PFSK-1 (cell line): Measurements from ENCODE around the gene PPOX.

Source experiments
- FOXP2 ChIP-seq: optimal IDR thresholded peaks from 2 replicates; pipeline ENCODE3; 2011; ENCODE audit warnings: borderline replicate concordance, control low read depth, inconsistent platforms; ENCODE audit not compliant: insufficient read depth; ENCODE audit errors: extremely low read length, extremely low read depth
- POLR2AphosphoS5 ChIP-seq: IDR thresholded peaks from 2 replicates; pipeline ENCODE4 v1.6.1; 2012; ENCODE audit warnings: low read depth, mild to moderate bottlenecking, control low read depth, low read length, moderate library complexity
- SIN3A ChIP-seq: IDR thresholded peaks from 2 replicates; pipeline ENCODE4 v1.6.1; 2012; ENCODE audit warnings: mild to moderate bottlenecking, low read length, moderate library complexity, borderline replicate concordance; ENCODE audit not compliant: insufficient read depth
- TAF1 ChIP-seq: IDR thresholded peaks from 2 replicates; pipeline ENCODE4 v1.6.1; 2012; ENCODE audit warnings: low read length, control low read depth, borderline replicate concordance; ENCODE audit not compliant: insufficient read depth
- TF ChIP-seq, protein P1 (sequence below), 2 experiments: IDR thresholded peaks; 2 replicates each; pipeline versions ENCODE4 v1.6.1 to v1.8.0; 2011 to 2012; ENCODE audit warnings: low read depth in 2 of 2, low read length in 2 of 2, control low read depth in 1 of 2, inconsistent platforms in 1 of 2, mild to moderate bottlenecking in 1 of 2, moderate library complexity in 1 of 2; ENCODE audit not compliant: insufficient read depth in 1 of 2

PPOX gene

DNA sequence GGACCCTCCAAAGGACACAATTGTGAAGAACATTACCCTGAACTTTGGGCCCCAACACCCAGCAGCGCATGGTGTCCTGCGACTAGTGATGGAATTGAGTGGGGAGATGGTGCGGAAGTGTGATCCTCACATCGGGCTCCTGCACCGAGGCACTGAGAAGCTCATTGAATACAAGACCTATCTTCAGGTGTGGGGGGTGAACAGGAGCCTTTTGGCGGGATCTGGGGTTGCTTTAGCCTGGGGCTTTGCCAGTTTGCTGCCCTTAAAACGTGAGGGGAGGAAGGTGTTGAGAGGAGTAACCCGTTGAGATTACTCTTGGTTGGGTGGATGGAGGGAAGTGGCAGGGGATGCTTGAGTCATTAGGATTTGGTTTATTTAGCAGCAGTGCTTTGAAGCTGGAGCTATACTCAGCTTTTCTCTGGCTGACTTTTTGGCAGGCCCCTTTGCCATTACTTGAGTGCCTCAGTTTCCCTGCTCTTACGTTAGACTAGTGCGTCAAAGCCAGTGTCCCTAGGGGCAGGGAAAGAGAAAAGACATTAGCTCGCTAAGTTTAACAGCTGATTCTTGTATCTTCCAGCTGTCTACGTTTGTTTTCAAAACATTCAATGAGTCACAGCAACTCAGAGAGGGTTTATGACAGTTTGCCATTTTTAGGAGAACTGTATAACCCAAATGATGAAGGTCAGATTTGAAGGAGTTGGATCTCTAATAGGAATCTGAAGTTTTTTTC is 40.4 kb downstream of the PPOX start:
- no peak for TF ChIP-seq TAF1
- TF ChIP-seq POLR2AphosphoS5: no peak
- TF ChIP-seq SIN3A: no peak
- TF ChIP-seq, protein P1, sequence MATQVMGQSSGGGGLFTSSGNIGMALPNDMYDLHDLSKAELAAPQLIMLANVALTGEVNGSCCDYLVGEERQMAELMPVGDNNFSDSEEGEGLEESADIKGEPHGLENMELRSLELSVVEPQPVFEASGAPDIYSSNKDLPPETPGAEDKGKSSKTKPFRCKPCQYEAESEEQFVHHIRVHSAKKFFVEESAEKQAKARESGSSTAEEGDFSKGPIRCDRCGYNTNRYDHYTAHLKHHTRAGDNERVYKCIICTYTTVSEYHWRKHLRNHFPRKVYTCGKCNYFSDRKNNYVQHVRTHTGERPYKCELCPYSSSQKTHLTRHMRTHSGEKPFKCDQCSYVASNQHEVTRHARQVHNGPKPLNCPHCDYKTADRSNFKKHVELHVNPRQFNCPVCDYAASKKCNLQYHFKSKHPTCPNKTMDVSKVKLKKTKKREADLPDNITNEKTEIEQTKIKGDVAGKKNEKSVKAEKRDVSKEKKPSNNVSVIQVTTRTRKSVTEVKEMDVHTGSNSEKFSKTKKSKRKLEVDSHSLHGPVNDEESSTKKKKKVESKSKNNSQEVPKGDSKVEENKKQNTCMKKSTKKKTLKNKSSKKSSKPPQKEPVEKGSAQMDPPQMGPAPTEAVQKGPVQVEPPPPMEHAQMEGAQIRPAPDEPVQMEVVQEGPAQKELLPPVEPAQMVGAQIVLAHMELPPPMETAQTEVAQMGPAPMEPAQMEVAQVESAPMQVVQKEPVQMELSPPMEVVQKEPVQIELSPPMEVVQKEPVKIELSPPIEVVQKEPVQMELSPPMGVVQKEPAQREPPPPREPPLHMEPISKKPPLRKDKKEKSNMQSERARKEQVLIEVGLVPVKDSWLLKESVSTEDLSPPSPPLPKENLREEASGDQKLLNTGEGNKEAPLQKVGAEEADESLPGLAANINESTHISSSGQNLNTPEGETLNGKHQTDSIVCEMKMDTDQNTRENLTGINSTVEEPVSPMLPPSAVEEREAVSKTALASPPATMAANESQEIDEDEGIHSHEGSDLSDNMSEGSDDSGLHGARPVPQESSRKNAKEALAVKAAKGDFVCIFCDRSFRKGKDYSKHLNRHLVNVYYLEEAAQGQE (IDR thresholded peaks at IDR 0.05; ENCODE audit: insufficient read depth in 1 of 2, low read depth in 2 of 2, low read length in 2 of 2): no peak
- no peak for TF ChIP-seq FOXP2

- TF ChIP-seq, protein P1 (IDR thresholded peaks at IDR 0.05; ENCODE audit: insufficient read depth in 1 of 2, low read depth in 2 of 2, low read length in 2 of 2): no peak
- TF ChIP-seq TAF1 (no peak), FOXP2 (no peak)
These were observed 40.9 kb downstream of the PPOX start for GRCh38 chr1:161207173-161207572.

GRCh38 chr1:161209790-161210409 is 43.7 kb downstream of the PPOX start:
- TF ChIP-seq TAF1: no peak
- no peak for TF ChIP-seq SIN3A
- no peak for TF ChIP-seq POLR2AphosphoS5
- TF ChIP-seq, protein P1 (IDR thresholded peaks at IDR 0.05; ENCODE audit: insufficient read depth in 1 of 2, low read depth in 2 of 2, low read length in 2 of 2): no peak
- no peak for TF ChIP-seq FOXP2

DNA sequence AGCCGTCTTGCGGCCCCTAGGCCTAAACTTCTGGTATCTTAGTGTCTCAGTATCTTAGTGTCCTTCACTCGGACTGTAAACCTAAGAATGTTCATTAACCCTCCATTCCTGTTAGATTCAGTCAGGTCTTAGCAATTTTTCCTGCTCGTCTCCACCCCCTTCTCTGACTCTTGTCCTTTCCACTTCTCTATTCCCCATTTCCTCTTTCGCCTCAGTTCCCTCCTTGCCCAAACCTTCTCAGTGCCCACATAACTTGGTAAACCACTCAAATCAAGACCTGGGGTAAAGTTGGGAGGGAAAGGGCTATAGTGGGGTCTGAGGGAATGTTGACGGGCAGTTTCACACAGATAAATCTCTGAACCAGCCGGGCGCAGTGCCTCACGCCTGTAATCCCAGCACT is 48.1 kb downstream of the PPOX start:
- TF ChIP-seq SIN3A: no peak
- TF ChIP-seq POLR2AphosphoS5: no peak
- TF ChIP-seq, protein P1 (IDR thresholded peaks at IDR 0.05; ENCODE audit: insufficient read depth in 1 of 2, low read depth in 2 of 2, low read length in 2 of 2): no peak
- no peak for TF ChIP-seq TAF1
- TF ChIP-seq FOXP2: no peak
